ENCODE results near the gene CHKB. TPM values are rescaled to one million over a fixed set of nuclear protein-coding genes. Genes with fewer than 3 reads are reported as not detected.

Gene CHKB
- total RNA-seq, 1 experiment from 2014 or later: 55.1 TPM

- Histone ChIP-seq H3K4me3 (replicated peaks in 1 of 2; ENCODE audit: low read depth in 1 of 2, low read length in 2 of 2) (no peak overlapping the region), H3K9me2 (ENCODE audit: insufficient read depth) (no peaks in the 10 kb centered on the region), H2AFZ (ENCODE audit: low read depth, low read length, poor library complexity, severe bottlenecking) (no peak overlapping the region), H3K9ac (ENCODE audit: low read length) (no peak overlapping the region), H3K9me3 (ENCODE audit: control insufficient read depth in 1 of 2, insufficient read depth in 1 of 2, low read depth in 1 of 2, low read length in 2 of 2) (no peaks in the 10 kb centered on the region), H3K4me2 (ENCODE audit: low read length) (no peak overlapping the region), H4K20me1 (ENCODE audit: insufficient read depth) (no peaks in the 10 kb centered on the region), H3K27ac (ENCODE audit: low read depth, low read length) (no peak overlapping the region), H3K36me3 (ENCODE audit: control insufficient read depth in 1 of 2, insufficient read depth in 2 of 2, low read length in 2 of 2) (no peaks in the 10 kb centered on the region), H3K4me1 (ENCODE audit: control insufficient read depth in 1 of 2, insufficient read depth in 2 of 2, low read length in 2 of 2) (peaks cover 6 to 11% of the 10 kb centered on the region in 2 experiments; a peak in 2 of 4 replicates), H3K79me2 (ENCODE audit: insufficient read depth, low read length) (no peaks in the 10 kb centered on the region), H3K27me3 (ENCODE audit: insufficient read depth, low read length) (no peaks in the 10 kb centered on the region)
- DNase-seq (ENCODE audit: low read depth, low spot score): no peak
- intact Hi-C loops (cut with micrococcal nuclease): no loop called here
- ATAC-seq: no peak
- TF ChIP-seq FOSL1 (IDR thresholded peaks at IDR 0.05; ENCODE audit: low read depth): no peak
- TF ChIP-seq REST (IDR thresholded peaks at IDR 0.05; ENCODE audit: low read depth): no peak
- no peak for TF ChIP-seq ELF1 (IDR thresholded peaks at IDR 0.05; ENCODE audit: borderline replicate concordance, low read depth)
- no peak for TF ChIP-seq SP1 (IDR thresholded peaks at IDR 0.05; ENCODE audit: low read depth)
- TF ChIP-seq TCF7L2 (IDR thresholded peaks at IDR 0.05; ENCODE audit: borderline replicate concordance, extremely low read depth, insufficient read depth, insufficient read length): no peak
- no peak for TF ChIP-seq POLR2A (IDR thresholded peaks at IDR 0.05; ENCODE audit: borderline replicate concordance, extremely low read depth, insufficient read depth, insufficient read length)
- TF ChIP-seq EZH2phosphoT487 (IDR thresholded peaks at IDR 0.05; ENCODE audit: borderline replicate concordance): no peak
- no peak for TF ChIP-seq SIN3A (IDR thresholded peaks at IDR 0.05; ENCODE audit: low read depth)
- TF ChIP-seq POLR2AphosphoS5 (IDR thresholded peaks at IDR 0.05; ENCODE audit: low read depth, low read length): no peak
- TF ChIP-seq CBX3 (IDR thresholded peaks at IDR 0.05; ENCODE audit: low read depth): no peak
- ChIA-PET RAD21 (ENCODE audit: low non-redundant PET in 1 of 2, low total read pairs in 2 of 2, uncharacterized antibody in 2 of 2, unreplicated experiment in 2 of 2) (no interaction called here), CTCF (no interaction called here), POLR2A (no interaction called here)
- no TSS peak for BruUV-seq (replicated peaks)
Measured at GRCh38 chr22:50561401-50562358, 21.0 kb downstream of the CHKB start.
